HepG2 (cell line): ENCODE data around the gene IL12A. TPM values are rescaled to one million over a fixed set of nuclear protein-coding genes. Genes with fewer than 3 reads are reported as not detected.

Experiments
- AGO1 ChIP-seq: fragments of 200-400 bp; formaldehyde crosslinking; IDR thresholded peaks from 2 replicates; pipeline ENCODE4 v1.6.1; 2017; ENCODE audit warnings: mild to moderate bottlenecking, low read depth, low read length, moderate library complexity; ENCODE audit not compliant: poor library complexity, severe bottlenecking
- CBFB ChIP-seq: sonication (generic); formaldehyde crosslinking; IDR thresholded peaks from 2 replicates; pipeline ENCODE4 v1.4.0; 2020; ENCODE audit warnings: missing genetic modification reagents
- CEBPB ChIP-seq: IDR thresholded peaks from 2 replicates; pipeline ENCODE4 v1.6.1; 2011; ENCODE audit warnings: low read depth, low read length, improper control_type of control experiment, borderline replicate concordance
- FLYWCH1 ChIP-seq: sonication (generic); formaldehyde crosslinking; IDR thresholded peaks from 2 replicates; pipeline ENCODE4 v1.8.1; 2023; ENCODE audit warnings: mild to moderate bottlenecking, missing genetic modification reagents
- GPBP1L1 ChIP-seq: sonication (generic); formaldehyde crosslinking; IDR thresholded peaks from 2 replicates; pipeline ENCODE4 v1.5.0; 2020; ENCODE audit warnings: mild to moderate bottlenecking, missing genetic modification reagents
- MAFK ChIP-seq, 2 experiments: IDR thresholded peaks in 1 of 2; conservative IDR thresholded peaks in 1 of 2; 2 replicates each; pipeline ENCODE4 v1.6.1; 2011; ENCODE audit warnings: improper control_type of control experiment in 2 of 2, low read length in 2 of 2
- NAIF1 ChIP-seq: sonication (generic); formaldehyde crosslinking; IDR thresholded peaks from 2 replicates; pipeline ENCODE4 v1.5.0; 2020; ENCODE audit warnings: mild to moderate bottlenecking, missing genetic modification reagents, borderline replicate concordance
- RNF219 ChIP-seq: sonication (generic); formaldehyde crosslinking; IDR thresholded peaks from 2 replicates; pipeline ENCODE4 v1.5.0; 2020; ENCODE audit warnings: mild to moderate bottlenecking, missing genetic modification reagents
- ZNF12 ChIP-seq: sonication (generic); formaldehyde crosslinking; IDR thresholded peaks from 2 replicates; pipeline ENCODE4 v1.5.0; 2020; ENCODE audit warnings: missing genetic modification reagents
- ZNF160 ChIP-seq: sonication (generic); formaldehyde crosslinking; IDR thresholded peaks from 2 replicates; pipeline ENCODE4 v1.8.0; 2022; ENCODE audit warnings: mild to moderate bottlenecking, inconsistent platforms, missing genetic modification reagents
- ZNF441 ChIP-seq: sonication (generic); formaldehyde crosslinking; IDR thresholded peaks from 2 replicates; pipeline ENCODE4 v1.7.0; 2021; ENCODE audit warnings: missing genetic modification reagents, borderline replicate concordance
- ZNF543 ChIP-seq: sonication (generic); formaldehyde crosslinking; IDR thresholded peaks from 2 replicates; pipeline ENCODE4 v1.4.0; 2020; ENCODE audit warnings: mild to moderate bottlenecking, missing genetic modification reagents
- ZNF652 ChIP-seq: IDR thresholded peaks from 2 replicates; pipeline ENCODE4 v1.6.1; 2016; ENCODE audit warnings: low read depth, borderline replicate concordance
- ZNF839 ChIP-seq: sonication (generic); formaldehyde crosslinking; IDR thresholded peaks from 2 replicates; pipeline ENCODE4 v1.4.0; 2020; ENCODE audit warnings: missing genetic modification reagents, mild to moderate bottlenecking, borderline replicate concordance
- polyA plus RNA-seq, 8 experiments: library from polyadenylated mRNA; depleted of rRNA in 3 of 8; stranded (reverse) in 7 of 8; unstranded in 1 of 8; fragments of >200 nt; fragmentation: Illumina TruSeq in 4 of 8; extraction: Trizol in 4 of 8; gene quantifications; 2 replicates each; pipeline versions ENCODE4 v1.2.1 to v1.2.3, GENCODE V29; 2011 to 2016; ENCODE audit warnings: low read depth in 4 of 8, missing spikeins in 1 of 8, mixed read lengths in 1 of 8; ENCODE audit not compliant: insufficient read depth in 1 of 8
- total RNA-seq, 5 experiments: library from RNA; depleted of rRNA; stranded (reverse); fragments of >200 nt; fragmentation: Illumina TruSeq; extraction: Trizol; gene quantifications; 2 replicates each; pipeline ENCODE4 v1.2.3, GENCODE V29; 2016; ENCODE audit warnings: low read depth in 1 of 5

IL12A gene
- total and polyA plus RNA-seq, 2 of the 13 experiments (the other 11 are each of a cell fraction or from before 2014, with no cell fraction given) = 0.36 to 1.1 TPM

- TF ChIP-seq GPBP1L1 (CRISPR knock-in tag) (no peak), ZNF160 (no peak), ZNF543 (CRISPR knock-in tag) (no peak), AGO1 (no peak), ZNF839 (no peak), CEBPB (peak; percentile 87; the same call in 1 of the 2 replicates), MAFK (conservative IDR thresholded peaks at IDR 0.05 in 1 of 2, IDR thresholded peaks at IDR 0.05 in 1 of 2; ENCODE audit: low read length in 2 of 2) (no peak), NAIF1 (CRISPR knock-in tag) (no peak), FLYWCH1 (no peak), ZNF652 (CRISPR knock-in tag) (peak; percentile 74), CBFB (CRISPR knock-in tag) (no peak), ZNF441 (CRISPR knock-in tag) (no peak), RNF219 (CRISPR knock-in tag) (no peak), ZNF12 (CRISPR knock-in tag) (0 out of 2 replicates have a peak, but pooled peaks have one; percentile 18)
Observed at GRCh38 chr3:159977295-159977694, 11.3 kb upstream of the IL12A start (continued).
